ENCODE data around the gene MED12L.

- TF ChIP-seq POLR2AphosphoS5 (IDR thresholded peaks at IDR 0.05; ENCODE audit: low read depth, low read length): no peak
- no peak for TF ChIP-seq CTCF (IDR thresholded peaks at IDR 0.05)
- TF ChIP-seq RAD21 (IDR thresholded peaks at IDR 0.05; ENCODE audit: low read length): no peak
These were observed 281.5 kb downstream of the MED12L start for GRCh38 chr3:151366993-151367392.

Measured in SK-N-SH (cell line).